GM12874 (cell line): ENCODE measurements around the gene PLA2G12B.

Source experiments
- CTCF ChIP-seq: IDR thresholded peaks from 2 replicates; pipeline ENCODE4 v1.5.1; 2011; ENCODE audit warnings: low read depth, mild to moderate bottlenecking, control low read depth, low read length, moderate library complexity; ENCODE audit not compliant: insufficient read depth

PLA2G12B gene

DNA sequence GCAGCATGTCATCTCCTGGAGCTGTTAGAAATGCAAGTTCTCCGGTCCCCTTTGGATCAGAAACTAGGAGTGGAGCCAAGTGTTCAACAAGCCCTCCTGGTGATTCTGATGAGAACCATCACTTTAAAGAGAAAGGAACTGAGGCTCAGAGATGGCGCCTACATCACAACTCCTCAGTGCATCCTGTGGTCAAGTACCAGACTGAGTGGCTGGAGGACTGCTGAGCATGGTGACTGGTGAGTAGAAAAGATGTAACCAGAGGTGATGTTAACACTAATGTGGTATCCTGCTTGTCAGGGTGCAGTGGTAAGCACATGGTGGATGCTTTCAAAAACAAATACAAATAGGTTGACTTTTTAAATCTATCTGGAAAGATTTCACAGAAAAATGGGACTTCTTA, 64.5 kb downstream of the PLA2G12B start:
- no peak for TF ChIP-seq CTCF

DNA sequence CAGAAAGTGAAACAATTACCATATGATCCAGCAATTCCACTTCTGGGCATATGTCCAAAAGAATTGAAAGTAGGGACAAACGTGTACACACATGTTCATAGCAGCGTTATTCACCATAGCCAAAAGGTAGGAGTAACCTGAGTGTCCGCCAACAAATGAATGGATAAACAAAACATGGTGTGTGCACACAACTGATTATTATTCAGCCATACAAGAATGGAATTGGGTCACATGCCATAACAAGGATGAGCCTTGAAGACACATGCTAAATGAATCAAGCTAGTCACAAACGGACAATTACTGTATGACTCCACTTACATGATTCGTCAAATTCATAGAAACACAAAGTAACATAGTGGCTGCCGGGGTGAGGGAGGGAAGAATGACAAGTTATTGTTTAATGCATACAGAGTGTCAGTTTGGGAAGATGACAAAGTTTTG, 65.2 kb downstream of the PLA2G12B start:
- no peak for TF ChIP-seq CTCF

- TF ChIP-seq CTCF, result no peak
Observed at GRCh38 chr10:72888151-72888638, 66.4 kb downstream of the PLA2G12B start.

- no peak for TF ChIP-seq CTCF
Observed at GRCh38 chr10:72887043-72887442, 67.6 kb downstream of the PLA2G12B start.

DNA sequence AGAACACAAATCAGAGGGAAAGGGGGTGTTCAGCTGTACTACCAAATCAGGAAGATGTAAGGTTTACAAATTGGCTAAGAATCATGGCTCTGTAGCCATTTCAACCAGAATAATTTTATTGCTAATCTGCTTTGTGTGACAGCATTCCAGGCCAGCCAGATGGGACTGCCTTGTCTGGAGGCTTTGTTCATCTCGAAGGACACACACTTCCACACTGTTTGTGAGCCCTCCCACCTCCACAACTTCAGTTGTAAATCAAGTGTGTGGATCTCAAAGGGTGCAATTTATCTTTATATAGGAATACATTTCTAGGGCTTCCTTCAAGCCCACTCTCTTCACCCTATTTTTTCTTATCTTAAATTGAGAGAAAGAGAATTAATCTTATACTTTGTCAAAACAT, 68.0 kb downstream of the PLA2G12B start:
- no peak for TF ChIP-seq CTCF

- no peak for TF ChIP-seq CTCF
Observed at GRCh38 chr10:72885953-72886352, 68.7 kb downstream of the PLA2G12B start.
